Stimulated activated memory B cell treated with anti-CD40 and anti-IgM and Interleukin-4, amounts not matched to agents 10 μg/mL and 1 μg/mL and 100 μg/mL, for 72 hours (primary cell): ENCODE data around the gene DENND4A.

Source experiments
- ATAC-seq: fragments of 150-1000 bp; cut with Tn5 transposase; 2 replicates; pipeline ENCODE4 v1.10.0; 2021
- H3K27ac Mint-ChIP-seq: one replicate; pipeline ENCODE4 v1.8.0; 2022; ENCODE audit warnings: mild to moderate bottlenecking, mixed read lengths
- H3K27me3 Mint-ChIP-seq: one replicate; pipeline ENCODE4 v1.8.0; 2022; ENCODE audit warnings: mixed read lengths
- H3K36me3 Mint-ChIP-seq: one replicate; pipeline ENCODE4 v1.8.0; 2022; ENCODE audit warnings: mixed read lengths
- H3K4me1 Mint-ChIP-seq: one replicate; pipeline ENCODE4 v1.8.0; 2022; ENCODE audit warnings: mixed read lengths
- H3K4me3 Mint-ChIP-seq: one replicate; pipeline ENCODE4 v1.8.0; 2022; ENCODE audit warnings: mild to moderate bottlenecking, moderate library complexity, mixed read lengths
- H3K9me3 Mint-ChIP-seq: one replicate; pipeline ENCODE4 v1.8.0; 2022; ENCODE audit warnings: mixed read lengths

DENND4A gene

DNA sequence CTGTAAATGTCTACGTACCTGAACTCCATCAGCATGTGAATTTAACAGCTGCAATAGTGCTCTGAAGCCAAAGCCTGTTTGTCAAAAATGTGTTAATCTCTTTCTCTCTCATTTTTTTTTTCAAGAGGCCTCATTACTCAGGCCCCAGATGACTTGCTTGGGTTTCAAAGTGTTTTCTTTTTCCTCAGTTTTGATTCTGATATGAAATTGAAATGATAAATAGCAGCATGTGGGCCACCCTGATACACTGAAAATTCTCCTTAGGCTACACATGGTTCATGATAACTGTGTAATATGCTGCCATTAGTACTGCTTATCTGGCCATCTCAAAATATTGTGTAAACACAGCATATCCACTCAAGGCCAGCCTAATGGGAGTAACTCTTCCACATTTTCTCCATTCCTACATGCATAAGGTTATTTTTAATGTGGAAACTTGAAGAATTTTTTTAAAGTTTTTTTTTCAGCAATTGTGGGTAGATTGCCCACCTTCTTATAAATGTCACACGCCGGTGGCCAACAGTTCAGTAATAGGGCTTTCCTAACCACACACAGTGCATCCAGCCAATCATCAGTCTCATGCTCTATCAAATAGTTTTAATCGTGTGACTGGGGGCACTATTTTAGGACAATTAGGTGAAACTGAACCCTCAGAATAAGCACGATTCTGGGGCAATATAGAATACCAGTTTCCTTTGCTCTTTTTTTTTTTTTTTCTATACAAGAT lies 13.1 kb upstream of the DENND4A start:
- no peaks in the 10 kb centered on the region for H3K27me3 Mint-ChIP-seq
- no peaks in the 10 kb centered on the region for H3K36me3 Mint-ChIP-seq
- H3K4me1 Mint-ChIP-seq: peaks cover 14% of the 10 kb centered on the region
- no peak overlapping the region for H3K4me3 Mint-ChIP-seq
- no peak overlapping the region for H3K27ac Mint-ChIP-seq
- ATAC-seq: no peak
- H3K9me3 Mint-ChIP-seq: no peaks in the 10 kb centered on the region

DNA sequence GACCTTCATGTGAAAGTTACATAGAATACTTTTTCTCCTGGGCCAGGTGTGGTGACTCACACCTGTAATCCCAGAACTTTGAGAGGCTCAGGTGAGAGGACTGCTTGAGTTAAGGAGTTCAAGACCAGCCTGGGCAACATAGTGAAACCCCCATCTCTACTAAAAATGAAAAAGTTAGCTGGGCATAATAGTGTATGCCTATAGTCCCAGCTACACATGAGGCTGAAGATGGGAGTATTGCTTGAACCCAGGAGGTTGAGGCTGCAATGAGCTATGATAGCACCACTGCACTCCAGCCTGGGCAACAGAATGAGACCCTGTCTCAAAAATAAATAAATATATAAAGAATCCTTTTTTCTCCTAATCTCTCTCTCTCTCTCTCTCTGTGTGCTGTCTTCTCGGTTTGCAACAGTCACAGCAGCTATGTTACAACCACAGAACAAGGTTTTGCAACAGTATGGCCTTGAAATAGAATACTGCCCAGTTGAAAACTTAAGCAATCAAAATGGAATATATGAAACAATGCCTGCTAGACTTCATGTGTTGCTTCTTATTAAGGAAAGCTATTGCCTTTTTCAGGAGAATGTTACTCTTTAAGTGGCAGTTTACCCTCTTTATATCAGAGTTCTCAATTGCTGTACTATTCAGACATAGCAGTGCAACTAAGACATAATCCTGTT lies 12.3 kb upstream of the DENND4A start:
- H3K27ac Mint-ChIP-seq: no peak overlapping the region
- peaks cover 14% of the 10 kb centered on the region for H3K4me1 Mint-ChIP-seq
- no peak overlapping the region for H3K4me3 Mint-ChIP-seq
- no peaks in the 10 kb centered on the region for H3K9me3 Mint-ChIP-seq
- no peaks in the 10 kb centered on the region for H3K27me3 Mint-ChIP-seq
- no peak for ATAC-seq
- H3K36me3 Mint-ChIP-seq: no peaks in the 10 kb centered on the region

DNA sequence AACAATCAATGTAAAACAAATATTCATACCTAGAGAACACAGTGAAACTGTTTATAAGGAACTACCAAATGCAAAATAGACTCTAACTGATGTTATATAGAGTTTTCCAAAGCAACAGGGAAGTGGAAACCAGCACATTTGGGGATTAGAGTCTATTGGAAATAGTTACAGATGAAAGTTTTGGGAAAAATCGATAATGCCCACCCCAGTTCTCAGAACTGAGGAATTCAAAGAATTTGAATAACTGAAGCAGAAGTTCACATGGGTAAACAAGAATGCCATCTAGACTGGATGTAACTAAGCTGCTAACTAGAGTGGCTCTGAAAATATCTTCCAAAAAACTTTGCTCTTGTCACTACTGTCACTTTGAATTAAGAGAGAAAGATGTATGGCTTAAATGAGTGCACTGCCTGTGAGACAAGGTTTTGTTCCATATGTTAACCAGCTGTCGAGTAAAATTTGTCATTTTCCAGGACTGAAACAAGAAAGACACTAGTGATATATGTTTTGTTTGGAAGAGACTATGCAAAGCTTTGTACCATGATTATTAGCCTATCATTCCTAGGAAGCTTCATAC lies 9.2 kb upstream of the DENND4A start:
- Mint-ChIP-seq H3K4me1 (peaks cover 29% of the 10 kb centered on the region), H3K27me3 (no peaks in the 10 kb centered on the region), H3K27ac (no peak overlapping the region), H3K9me3 (no peaks in the 10 kb centered on the region), H3K4me3 (no peak overlapping the region), H3K36me3 (no peaks in the 10 kb centered on the region)
- ATAC-seq: no peak

DNA sequence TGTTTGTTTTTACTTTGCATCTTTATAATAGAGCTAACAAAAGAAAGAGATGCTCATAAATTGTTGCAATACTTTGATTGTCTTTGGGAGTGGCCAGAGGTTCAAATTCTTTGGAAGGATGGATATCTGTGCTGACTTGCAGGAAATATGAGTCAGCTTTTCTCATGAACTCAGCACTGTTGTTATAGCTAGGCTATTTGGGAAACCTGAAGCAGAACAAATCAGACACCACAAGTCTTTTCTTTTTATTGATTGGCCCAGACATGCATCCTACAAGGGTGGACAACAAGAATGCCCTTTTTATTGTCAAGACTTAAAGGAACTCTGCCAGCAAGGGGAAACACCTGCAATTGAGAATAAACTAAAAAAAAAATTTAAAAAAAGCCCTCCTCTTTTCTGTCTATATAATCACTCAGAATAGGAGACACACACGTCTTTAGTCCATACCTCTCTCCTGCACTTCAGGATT lies 4.6 kb upstream of the DENND4A start:
- peaks cover 56% of the 10 kb centered on the region for H3K4me1 Mint-ChIP-seq
- H3K27ac Mint-ChIP-seq: peak overlapping the region; percentile 74
- H3K27me3 Mint-ChIP-seq: no peaks in the 10 kb centered on the region
- H3K4me3 Mint-ChIP-seq: no peak overlapping the region
- no peaks in the 10 kb centered on the region for H3K36me3 Mint-ChIP-seq
- no peaks in the 10 kb centered on the region for H3K9me3 Mint-ChIP-seq
- ATAC-seq: no peak

DNA sequence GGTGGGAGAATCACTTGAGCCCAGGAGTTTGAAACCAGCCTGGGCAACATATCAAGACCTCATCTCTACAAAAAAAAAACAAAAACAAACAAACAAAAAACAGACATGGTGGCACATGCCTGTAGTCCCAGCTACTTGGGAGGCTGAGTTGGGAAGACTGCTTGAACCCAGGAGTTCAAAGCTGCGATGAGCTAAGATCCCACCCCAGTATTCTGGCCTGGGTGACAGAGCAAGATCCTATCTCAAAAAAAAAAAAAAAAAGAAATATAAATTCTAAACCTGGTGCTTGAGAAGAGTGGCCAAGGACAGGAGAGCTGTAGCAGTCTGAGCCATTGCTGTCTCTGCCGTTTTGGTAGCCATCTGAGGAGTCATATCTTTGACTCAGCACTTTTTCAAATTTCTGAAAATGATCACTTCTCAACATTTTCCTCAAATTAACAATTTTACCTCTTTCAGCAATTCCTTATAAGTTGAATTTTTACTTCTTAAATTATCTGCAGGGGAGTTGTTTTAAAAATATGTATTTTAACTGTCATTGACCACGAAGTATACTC lies 3.6 kb upstream of the DENND4A start:
- Mint-ChIP-seq H3K4me1 (peaks cover 48% of the 10 kb centered on the region), H3K36me3 (no peaks in the 10 kb centered on the region), H3K27me3 (no peaks in the 10 kb centered on the region), H3K27ac (peak overlapping the region; percentile 74), H3K9me3 (no peaks in the 10 kb centered on the region), H3K4me3 (peak overlapping the region; percentile 12)
- no peak for ATAC-seq

DNA sequence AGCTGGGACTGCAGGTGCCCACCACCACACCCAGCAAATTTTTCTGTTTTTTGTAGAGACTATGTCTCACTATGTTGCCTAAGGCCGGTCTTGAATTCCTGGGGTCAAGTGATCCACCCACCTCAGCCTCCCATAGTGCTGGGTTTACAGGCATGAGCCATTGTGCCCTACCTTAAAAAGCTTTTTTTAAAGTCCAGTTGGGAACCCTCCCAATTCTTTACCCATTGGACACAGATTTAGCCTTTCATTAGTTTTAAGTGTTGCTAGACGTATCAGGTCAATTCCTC lies 1.7 kb upstream of the DENND4A start:
- Mint-ChIP-seq H3K4me1 (peaks cover 61% of the 10 kb centered on the region), H3K36me3 (no peaks in the 10 kb centered on the region), H3K9me3 (no peaks in the 10 kb centered on the region), H3K27ac (peak overlapping the region; percentile 93), H3K27me3 (no peaks in the 10 kb centered on the region), H3K4me3 (peak overlapping the region; percentile 39)
- no peak for ATAC-seq

DNA sequence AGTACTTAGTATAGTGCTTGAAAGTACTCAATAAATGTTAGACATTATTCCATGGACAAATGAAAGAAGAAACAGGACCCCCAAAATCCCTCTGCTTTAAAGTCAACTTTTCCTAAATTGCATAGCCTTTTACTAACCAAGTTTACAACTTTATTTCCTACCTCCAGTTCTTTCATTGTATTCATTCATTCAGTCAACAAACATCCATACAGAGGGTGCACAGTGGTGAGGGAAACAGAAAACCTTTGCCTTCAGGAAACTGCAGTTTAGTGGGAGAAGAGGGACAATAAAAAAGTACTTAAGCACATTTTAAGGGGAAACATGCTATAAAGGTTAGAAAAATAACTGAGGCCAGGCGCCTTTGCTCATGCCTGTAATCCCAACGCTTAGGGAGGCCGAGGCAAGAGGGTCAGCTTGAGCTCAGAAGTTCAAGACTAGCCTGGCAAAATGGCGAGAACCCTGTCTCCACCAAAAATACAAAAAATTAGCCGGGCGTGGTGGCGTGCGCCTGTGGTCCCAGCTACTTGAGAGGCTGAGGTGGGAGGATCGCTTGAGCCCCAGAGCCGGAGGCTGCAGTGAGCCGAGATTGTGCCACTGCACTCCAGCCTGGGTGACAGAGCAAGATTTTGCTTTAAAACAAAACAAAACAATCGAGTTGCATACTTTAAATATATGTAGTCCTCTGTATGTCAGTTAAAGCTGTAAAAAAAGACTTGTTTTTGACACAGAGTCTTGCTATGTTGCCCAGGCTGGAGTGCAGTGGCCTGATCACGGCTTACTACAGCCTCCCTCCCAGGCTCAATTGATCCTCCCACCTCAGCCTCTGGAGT lies 1.1 kb upstream of the DENND4A start:
- H3K4me3 Mint-ChIP-seq: peak overlapping the region; percentile 81
- no peak for ATAC-seq
- H3K4me1 Mint-ChIP-seq: peaks cover 61% of the 10 kb centered on the region
- no peaks in the 10 kb centered on the region for H3K9me3 Mint-ChIP-seq
- H3K36me3 Mint-ChIP-seq: no peaks in the 10 kb centered on the region
- peak overlapping the region; percentile 93 for H3K27ac Mint-ChIP-seq
- H3K27me3 Mint-ChIP-seq: no peaks in the 10 kb centered on the region

DNA sequence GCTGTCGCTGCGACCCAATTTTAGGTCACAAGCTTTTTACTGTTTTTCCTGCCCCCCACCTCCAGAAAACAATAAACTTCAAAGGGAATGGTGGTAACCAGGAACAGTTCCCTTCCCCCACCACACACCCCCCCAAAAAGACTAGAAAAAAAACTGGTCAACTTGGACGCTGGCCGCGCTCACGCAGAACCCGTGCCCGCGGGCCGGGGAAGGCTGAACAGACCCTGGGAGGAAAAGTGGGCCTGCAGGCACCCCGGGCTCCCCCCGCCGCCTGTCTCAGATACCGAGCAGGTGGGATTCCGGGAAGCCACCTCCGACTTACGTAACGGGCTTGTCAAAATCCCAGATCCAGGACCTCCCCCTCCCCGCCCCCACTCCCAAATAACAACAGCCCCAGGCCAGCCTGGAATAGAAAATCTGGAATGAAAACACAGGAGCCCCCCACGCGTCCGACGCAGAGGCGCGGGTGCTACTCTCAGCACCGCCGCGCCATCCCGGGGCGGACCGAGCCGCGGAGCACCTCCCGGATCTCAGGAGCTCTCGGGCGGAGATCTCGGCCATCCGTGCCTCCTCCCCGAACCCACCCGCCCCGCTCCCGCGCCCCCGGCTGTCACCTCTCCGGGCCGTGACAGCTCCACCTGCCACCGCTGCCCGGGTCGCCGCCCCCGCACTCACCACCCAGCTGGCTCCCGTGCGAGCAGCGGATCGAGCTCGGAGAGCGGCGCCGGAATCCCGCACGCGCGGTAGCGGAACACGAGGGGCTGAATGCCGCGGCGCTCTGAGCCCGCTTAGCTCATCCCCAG lies 557 bp downstream of the DENND4A start:
- Mint-ChIP-seq H3K9me3 (no peaks in the 10 kb centered on the region), H3K36me3 (no peaks in the 10 kb centered on the region), H3K4me3 (peak overlapping the region; percentile 81), H3K27ac (peak overlapping the region; percentile 93), H3K27me3 (no peaks in the 10 kb centered on the region), H3K4me1 (peaks cover 53% of the 10 kb centered on the region)
- peak; percentile 9 for ATAC-seq

DNA sequence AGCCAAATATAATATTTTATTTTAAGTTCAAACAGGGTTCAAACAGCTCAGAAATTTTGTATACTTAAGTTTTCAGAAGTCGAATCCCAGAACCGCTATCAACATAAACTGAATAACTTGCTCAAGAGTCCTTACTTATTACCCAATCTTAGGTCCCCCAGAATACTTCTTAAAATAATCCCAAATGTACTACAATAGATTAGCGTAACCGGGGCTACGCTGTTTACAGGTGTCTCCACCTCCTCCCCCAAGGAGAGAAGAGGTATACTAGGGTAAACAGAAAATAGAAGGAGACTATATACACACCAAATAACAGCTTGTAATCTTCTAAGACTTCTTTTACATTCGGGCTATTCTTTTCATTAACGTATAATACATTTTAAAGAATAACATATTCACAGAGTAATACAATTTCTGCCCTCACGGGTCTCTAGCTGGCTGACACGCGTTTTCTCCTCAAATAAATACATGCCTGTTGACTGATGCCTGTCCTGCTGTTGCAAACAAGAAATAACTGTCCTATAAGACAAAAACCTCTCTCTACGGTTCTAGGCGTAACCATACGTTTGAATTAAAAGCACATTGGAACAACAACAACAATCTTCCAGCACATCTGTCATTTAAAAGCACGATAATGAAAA lies 1.3 kb downstream of the DENND4A start:
- Mint-ChIP-seq H3K4me1 (peaks cover 45% of the 10 kb centered on the region), H3K4me3 (peak overlapping the region; percentile 81), H3K36me3 (no peaks in the 10 kb centered on the region), H3K9me3 (no peaks in the 10 kb centered on the region), H3K27ac (peak overlapping the region; percentile 93), H3K27me3 (no peaks in the 10 kb centered on the region)
- no peak for ATAC-seq

DNA sequence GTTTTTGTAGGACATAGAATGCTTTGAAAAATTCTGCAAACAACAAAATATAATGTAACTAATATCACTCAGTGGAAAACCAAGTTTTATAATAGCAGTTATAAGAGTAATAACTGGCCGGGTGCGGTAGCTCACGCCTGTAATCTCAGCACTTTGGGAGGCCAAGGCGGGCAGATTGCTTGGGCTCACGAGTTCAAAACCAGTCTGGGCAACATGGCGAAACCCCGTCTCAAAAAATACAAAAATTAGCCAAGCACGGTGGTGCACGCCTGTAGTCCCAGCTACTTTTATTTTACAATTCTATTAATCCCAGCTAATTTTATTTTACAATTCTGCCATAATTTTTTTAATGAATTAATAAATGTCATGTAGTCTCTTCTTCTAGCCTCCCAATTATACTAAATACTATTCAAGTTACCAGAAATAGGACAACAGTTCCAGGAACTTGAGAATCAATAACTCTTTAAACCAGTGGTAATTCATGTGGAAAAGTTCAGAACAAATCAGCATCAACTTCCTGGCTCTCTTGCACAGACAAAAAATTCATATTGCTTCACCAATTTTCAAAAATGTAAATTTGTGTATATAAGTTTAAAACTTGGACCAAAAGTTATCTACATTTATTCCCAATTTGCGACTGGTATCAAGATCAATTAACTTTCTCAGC lies 2.2 kb downstream of the DENND4A start:
- Mint-ChIP-seq H3K36me3 (no peaks in the 10 kb centered on the region), H3K27ac (peak overlapping the region; percentile 93), H3K4me3 (peak overlapping the region; percentile 81), H3K27me3 (no peaks in the 10 kb centered on the region), H3K9me3 (no peaks in the 10 kb centered on the region), H3K4me1 (peaks cover 42% of the 10 kb centered on the region)
- ATAC-seq: no peak

DNA sequence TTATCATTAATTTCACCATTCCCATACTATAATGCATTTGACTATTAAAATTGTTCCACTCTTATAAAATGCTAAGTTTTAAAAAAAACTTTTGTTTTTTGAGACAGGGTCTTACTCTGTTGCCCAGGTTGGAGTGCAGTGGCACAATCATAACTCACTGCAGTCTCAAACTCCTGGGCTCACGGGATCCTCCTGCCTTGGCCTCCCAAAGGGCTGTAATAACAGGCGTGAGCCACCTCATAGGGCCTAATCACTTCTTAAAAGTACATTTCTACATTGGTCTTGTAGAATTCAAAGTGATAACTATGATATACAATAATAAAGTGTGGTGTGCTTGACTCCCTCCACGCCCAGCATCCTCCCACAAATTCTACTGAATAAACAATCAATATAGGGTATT lies 3.0 kb downstream of the DENND4A start:
- Mint-ChIP-seq H3K27me3 (no peaks in the 10 kb centered on the region), H3K27ac (peak overlapping the region; percentile 93), H3K4me1 (peaks cover 40% of the 10 kb centered on the region), H3K4me3 (peak overlapping the region; percentile 81), H3K9me3 (no peaks in the 10 kb centered on the region), H3K36me3 (peaks cover 1% of the 10 kb centered on the region)
- no peak for ATAC-seq

DNA sequence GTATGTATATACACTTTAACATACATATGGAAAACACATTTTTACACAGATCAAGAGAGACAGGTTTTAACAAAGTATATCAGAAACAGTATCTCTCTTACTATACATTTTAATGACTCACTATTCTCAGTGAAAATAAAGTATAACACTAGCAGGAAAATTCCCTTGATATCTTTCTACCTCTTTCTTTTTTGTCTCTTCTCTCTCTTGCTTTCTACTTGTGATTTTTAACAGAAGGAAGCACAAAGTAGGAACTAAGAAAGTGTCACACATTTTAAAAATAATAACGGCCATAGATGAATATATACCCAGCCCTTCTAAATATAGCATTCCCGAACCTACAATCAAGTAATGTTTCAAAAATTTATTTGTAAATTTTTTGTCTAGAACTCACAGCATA lies 4.8 kb downstream of the DENND4A start:
- Mint-ChIP-seq H3K9me3 (no peaks in the 10 kb centered on the region), H3K27me3 (no peaks in the 10 kb centered on the region), H3K36me3 (peaks cover 6% of the 10 kb centered on the region), H3K4me1 (peaks cover 37% of the 10 kb centered on the region), H3K27ac (peak overlapping the region; percentile 85), H3K4me3 (peak overlapping the region; percentile 51)
- ATAC-seq: no peak

DNA sequence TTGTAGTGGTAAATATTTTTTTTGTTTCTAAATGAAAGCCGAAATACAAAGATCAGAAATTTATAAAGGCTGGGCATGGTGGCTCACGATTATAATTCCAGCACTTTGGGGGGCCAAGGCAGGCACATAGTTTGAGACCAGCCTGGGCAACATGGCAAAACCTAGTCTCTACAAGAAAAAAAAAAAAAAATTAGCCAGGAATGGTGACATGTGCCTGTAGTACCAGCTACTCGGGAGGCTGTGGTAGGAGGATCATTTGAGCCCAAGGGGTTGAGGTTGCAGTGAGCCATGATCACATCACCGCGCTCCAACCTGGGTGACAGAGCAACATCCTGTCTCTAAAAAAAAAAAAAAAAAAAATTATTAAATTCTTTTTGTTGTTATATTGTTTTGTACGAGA lies 6.9 kb downstream of the DENND4A start:
- peaks cover 6% of the 10 kb centered on the region for H3K36me3 Mint-ChIP-seq
- no peak for ATAC-seq
- no peaks in the 10 kb centered on the region for H3K9me3 Mint-ChIP-seq
- peaks cover 35% of the 10 kb centered on the region for H3K4me1 Mint-ChIP-seq
- no peak overlapping the region for H3K4me3 Mint-ChIP-seq
- H3K27me3 Mint-ChIP-seq: no peaks in the 10 kb centered on the region
- H3K27ac Mint-ChIP-seq: no peak overlapping the region

DNA sequence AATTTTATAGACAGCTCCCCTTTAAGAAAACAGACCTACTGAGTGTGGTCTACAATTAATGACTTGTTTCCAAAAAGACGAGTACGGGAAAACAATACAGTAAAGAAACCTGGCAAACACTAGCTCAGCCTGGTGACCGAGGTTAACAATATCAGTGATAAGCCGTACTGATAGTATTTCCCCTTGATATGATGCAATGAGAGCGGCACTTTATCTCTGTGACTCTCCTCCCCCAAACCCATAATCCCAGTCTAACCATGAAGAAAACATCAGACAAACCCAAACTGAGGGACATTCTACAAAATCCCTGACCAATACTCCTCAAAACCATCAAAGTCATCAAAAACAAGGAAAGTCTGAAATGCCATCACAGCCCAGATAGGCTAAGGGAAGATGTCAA lies 8.2 kb downstream of the DENND4A start:
- no peaks in the 10 kb centered on the region for H3K9me3 Mint-ChIP-seq
- no peak for ATAC-seq
- no peak overlapping the region for H3K4me3 Mint-ChIP-seq
- H3K36me3 Mint-ChIP-seq: peaks cover 6% of the 10 kb centered on the region
- peaks cover 24% of the 10 kb centered on the region for H3K4me1 Mint-ChIP-seq
- H3K27me3 Mint-ChIP-seq: no peaks in the 10 kb centered on the region
- no peak overlapping the region for H3K27ac Mint-ChIP-seq
